Epidermal melanocyte (primary cell): ENCODE data around the gene TRPM3.

Experiments used
- DNase-seq: peaks from one replicate; pipeline ENCODE4 v3.0.0; 2011; ENCODE audit warnings: low spot score; ENCODE audit not compliant: insufficient read length

Gene TRPM3

GRCh38 chr9:71121275-71122021, at the start of gene TRPM3:
Gene TRPM3 (minus strand): TSS chr9:71121621. CDS start chr9:71121354, 267 bp downstream.
- DNase-seq: no peak

- no peak for DNase-seq
These were observed 47.0 kb upstream of the TRPM3 start for GRCh38 chr9:71168418-71168817.

- DNase-seq: no peak
These were observed 40.7 kb upstream of the TRPM3 start for GRCh38 chr9:71162126-71162525.

- DNase-seq: no peak
These were observed 36.3 kb upstream of the TRPM3 start for GRCh38 chr9:71157731-71158130.

GRCh38 chr9:71147368-71147767, 25.9 kb upstream of the TRPM3 start:
- DNase-seq: no peak

- no peak for DNase-seq
These were observed 25.1 kb upstream of the TRPM3 start for GRCh38 chr9:71146511-71146910.

GRCh38 chr9:71145179-71145578, 23.8 kb upstream of the TRPM3 start:
- DNase-seq: no peak

- DNase-seq: no peak
These were observed 23.1 kb upstream of the TRPM3 start for GRCh38 chr9:71144495-71144894.

GRCh38 chr9:71136696-71137095, 15.3 kb upstream of the TRPM3 start:
- no peak for DNase-seq

GRCh38 chr9:71131145-71131544, 9.7 kb upstream of the TRPM3 start:
- DNase-seq: no peak

- DNase-seq: no peak
These were observed 9.1 kb upstream of the TRPM3 start for GRCh38 chr9:71130521-71130920.

- no peak for DNase-seq
These were observed 7.4 kb upstream of the TRPM3 start for GRCh38 chr9:71128796-71129195.

GRCh38 chr9:71127301-71127700, 5.9 kb upstream of the TRPM3 start:
- no peak for DNase-seq

GRCh38 chr9:71122421-71122820, 1.0 kb upstream of the TRPM3 start:
- no peak for DNase-seq

- no peak for DNase-seq
These were observed 528 bp upstream of the TRPM3 start for GRCh38 chr9:71122022-71122275.

- DNase-seq: no peak
These were observed 747 bp downstream of the TRPM3 start for GRCh38 chr9:71120501-71121247.

GRCh38 chr9:71119746-71120145, 1.7 kb downstream of the TRPM3 start:
- no peak for DNase-seq

GRCh38 chr9:71118324-71118723, 3.1 kb downstream of the TRPM3 start:
- no peak for DNase-seq

- DNase-seq: no peak
These were observed 5.9 kb downstream of the TRPM3 start for GRCh38 chr9:71115448-71115975.

GRCh38 chr9:71112866-71113265, 8.6 kb downstream of the TRPM3 start:
- DNase-seq: no peak

- no peak for DNase-seq
These were observed 12.5 kb downstream of the TRPM3 start for GRCh38 chr9:71108937-71109336.

- DNase-seq: no peak
These were observed 14.4 kb downstream of the TRPM3 start for GRCh38 chr9:71106992-71107391.

- no peak for DNase-seq
These were observed 16.2 kb downstream of the TRPM3 start for GRCh38 chr9:71105192-71105591.
